Esophagus squamous epithelium (tissue), 5 donors: Measurements from ENCODE around the gene NOP9. TPM values are rescaled to one million over a fixed set of nuclear protein-coding genes. Genes with fewer than 3 reads are reported as not detected.

Experiments used
- DNase-seq: peaks from one replicate; lab custom pipeline; 2025; lab: John Stamatoyannopoulos, UW
- H3K27ac ChIP-seq, 4 donors: fragments of 200-600 bp; sonication (generic); one replicate each; pipeline ENCODE4 v1.5.1; 2016 to 2019; ENCODE audit warnings: mild to moderate bottlenecking in 1 of 4
- H3K27me3 ChIP-seq, 4 donors: fragments of 200-600 bp; sonication (generic); 1 replicate in 3 of 4; 2 replicates in 1 of 4; pipeline versions ENCODE4 v1.5.1 to v1.6.0; 2017 to 2021; ENCODE audit warnings: antibody characterized with exemption in 1 of 4
- H3K36me3 ChIP-seq, 3 donors: fragments of 200-600 bp; sonication (generic); one replicate each; pipeline ENCODE4 v1.5.1; 2016 to 2019
- H3K4me1 ChIP-seq, 3 donors: fragments of 200-600 bp; sonication (generic); one replicate each; pipeline ENCODE4 v1.5.1; 2017 to 2019
- H3K4me3 ChIP-seq, 4 donors: fragments of 200-600 bp; sonication (generic); 1 replicate in 3 of 4; 2 replicates in 1 of 4; pipeline ENCODE4 v1.5.1; 2016 to 2019; ENCODE audit warnings: mild to moderate bottlenecking in 2 of 4, moderate library complexity in 1 of 4
- H3K9me3 ChIP-seq, 3 donors: fragments of 200-600 bp; sonication (generic); one replicate each; pipeline ENCODE4 v1.5.1; 2016 to 2019
- CTCF ChIP-seq, 6 experiments: fragments of 450-650 bp in 4 of 6; fragments of 200-600 bp in 2 of 6; sonication (generic) in 2 of 6; IDR thresholded peaks; one replicate each; pipeline ENCODE4 v1.5.1; 2016 to 2019; ENCODE audit warnings: antibody characterized with exemption in 6 of 6, mild to moderate bottlenecking in 4 of 6, moderate library complexity in 4 of 6
- POLR2A ChIP-seq, 4 donors: fragments of 450-650 bp; IDR thresholded peaks; one replicate each; pipeline ENCODE4 v1.6.1; 2017; ENCODE audit warnings: antibody characterized with exemption in 4 of 4, mild to moderate bottlenecking in 4 of 4, moderate library complexity in 3 of 4
- WGBS, 2 donors: methylation state at CpG; one replicate each; pipeline ENCODE4 v1.1.5; 2018; 5-methylcytosine and 5-hydroxymethylcytosine counted together
- intact Hi-C: fragments of 100-400 bp; cut with DNase I; formaldehyde crosslinking; loops from one replicate; pipeline ENCODE4 v1.15.0; 2022
- total RNA-seq, 4 donors: library from RNA; depleted of rRNA; stranded (reverse); fragments of >200 nt; gene quantifications; one replicate each; pipeline ENCODE4 v1.1.0, GENCODE V29; 2016
- donor health status: DM: yes; HTN: yes; CAD: no.

NOP9 gene
- total RNA-seq, 4 donors from 2014 or later: 18.0 to 29.8 (median 25.0) TPM

- no peak for DNase-seq
- Histone ChIP-seq H3K9me3 (no peaks in the 10 kb centered on the region), H3K27me3 (no peaks in the 10 kb centered on the region), H3K27ac (peak overlapping the region; percentile 67 to 88 (median 78)), H3K4me3 (no peak overlapping the region), H3K4me1 (peaks cover 34 to 98% (median 53%) of the 10 kb centered on the region in 3 donors), H3K36me3 (no peaks in the 10 kb centered on the region)
- intact Hi-C loops: no loop called here
- WGBS, 2 donors: 84 to 91% methylated on average over 5 to 7 of the region's 7 CpGs
- TF ChIP-seq CTCF (IDR thresholded peaks at IDR 0.05) (no peak), POLR2A (IDR thresholded peaks at IDR 0.05) (no peak)
Measured at GRCh38 chr14:24281636-24282035, 18.0 kb upstream of the NOP9 start.

DNA sequence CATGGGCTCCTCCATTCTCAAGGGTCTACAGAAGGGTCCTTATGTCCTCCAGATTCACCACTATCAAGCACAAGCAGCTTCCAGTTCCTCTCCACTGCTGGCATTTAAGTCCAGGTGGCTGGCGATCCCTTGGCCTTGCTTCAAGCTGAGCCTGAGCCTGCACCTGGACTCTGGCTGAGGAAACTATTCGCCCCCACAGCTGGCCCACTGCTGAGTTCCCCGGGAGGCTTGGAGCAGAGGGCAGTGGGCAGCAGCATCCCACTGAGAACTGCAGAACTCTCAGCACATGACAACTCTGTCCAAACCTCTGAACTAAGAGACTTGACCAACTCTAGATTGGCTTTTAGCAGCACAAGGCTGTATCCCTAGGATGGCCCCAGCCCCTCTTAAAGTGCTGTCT lies 16.9 kb upstream of the NOP9 start:
- peak overlapping the region in 1 of 4 donors; percentile 16 for H3K27ac ChIP-seq
- no peaks in the 10 kb centered on the region for H3K9me3 ChIP-seq
- no peak for DNase-seq
- no peak overlapping the region for H3K4me3 ChIP-seq
- no peaks in the 10 kb centered on the region for H3K27me3 ChIP-seq
- TF ChIP-seq CTCF (IDR thresholded peaks at IDR 0.05) (no peak), POLR2A (IDR thresholded peaks at IDR 0.05) (no peak)
- H3K4me1 ChIP-seq: peaks cover 34 to 97% (median 45%) of the 10 kb centered on the region in 3 donors
- no peaks in the 10 kb centered on the region for H3K36me3 ChIP-seq
- intact Hi-C loops: no loop called here
- WGBS, 2 donors: no CpG with 5 or more reads among the region's 3 CpGs

DNA sequence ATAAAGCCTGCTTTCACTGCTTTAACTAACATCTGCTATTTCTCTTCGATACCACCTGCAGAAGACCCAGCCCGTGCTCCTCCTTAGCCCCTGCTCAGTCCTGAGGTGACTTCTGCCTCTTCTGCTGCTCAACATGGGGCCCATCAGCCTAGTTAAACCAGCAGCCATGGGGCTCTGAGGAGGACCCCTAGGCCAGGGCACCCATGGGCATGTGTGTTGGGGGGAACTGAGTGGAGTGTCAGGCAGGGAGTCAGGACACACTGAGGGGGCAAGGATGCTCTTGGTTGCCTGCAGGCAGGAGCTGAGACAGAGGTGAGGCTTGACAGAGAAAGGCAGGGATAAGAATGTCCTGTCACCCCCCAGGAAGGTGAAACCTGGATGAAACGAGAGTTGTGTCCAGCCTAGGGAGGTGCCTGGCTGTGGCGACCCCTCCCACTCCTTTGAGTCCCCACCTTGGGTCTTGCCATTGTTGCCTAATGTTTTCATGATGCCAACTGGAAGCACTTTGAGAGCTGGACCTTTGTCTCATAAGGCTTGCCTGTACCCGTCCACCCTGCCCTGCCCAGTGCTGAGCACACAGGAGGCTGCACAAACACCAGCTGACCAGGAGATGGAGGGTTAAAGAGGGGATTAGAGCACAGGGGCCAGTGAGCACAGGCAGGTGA lies 15.7 kb upstream of the NOP9 start:
- Histone ChIP-seq H3K4me1 (peaks cover 30 to 85% (median 36%) of the 10 kb centered on the region in 3 donors), H3K4me3 (no peak overlapping the region), H3K27me3 (no peaks in the 10 kb centered on the region), H3K36me3 (peaks cover 0 to 6% (median 0%) of the 10 kb centered on the region in 3 donors), H3K9me3 (no peaks in the 10 kb centered on the region), H3K27ac (peak overlapping the region in 3 of 4 donors; percentile 43 to 76 (median 67))
- intact Hi-C loops: no loop called here
- WGBS, 2 donors: 87% methylated on average over 4 of the region's 5 CpGs; no CpG with 5 or more reads in 1 of the 2 donors
- DNase-seq: no peak
- TF ChIP-seq CTCF (IDR thresholded peaks at IDR 0.05): no peak
- no peak for TF ChIP-seq POLR2A (IDR thresholded peaks at IDR 0.05)

DNA sequence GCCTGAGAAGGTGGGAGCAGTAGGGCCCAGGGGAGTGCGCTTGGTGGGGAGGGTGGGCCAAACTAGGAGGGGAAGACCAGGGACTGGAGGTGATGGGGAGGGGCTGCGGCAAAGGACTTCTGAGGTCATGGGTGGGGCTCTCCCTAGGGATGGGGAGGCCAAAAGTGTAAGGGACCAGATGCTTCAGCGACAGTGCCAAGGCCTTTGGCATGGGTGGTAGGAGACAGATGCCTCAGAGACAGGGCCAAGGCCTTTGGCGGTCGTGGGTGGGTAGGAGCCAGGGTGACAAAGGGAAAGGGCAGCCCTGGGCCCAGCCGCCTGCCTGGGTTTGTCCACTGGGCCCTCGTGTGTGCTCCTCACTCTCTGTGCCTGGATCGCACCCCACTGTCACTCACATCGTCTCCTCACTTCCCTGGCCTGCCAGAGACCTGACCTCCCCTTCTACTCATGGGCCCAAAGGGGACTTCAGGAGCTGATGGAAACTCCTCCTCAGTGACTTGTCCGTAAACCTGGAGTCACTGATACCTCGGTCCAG lies 15.1 kb upstream of the NOP9 start:
- intact Hi-C loops: no loop called here
- peak overlapping the region; percentile 21 to 76 (median 55) for H3K27ac ChIP-seq
- H3K27me3 ChIP-seq: no peaks in the 10 kb centered on the region
- H3K4me3 ChIP-seq: no peak overlapping the region
- H3K9me3 ChIP-seq: no peaks in the 10 kb centered on the region
- no peak for DNase-seq
- TF ChIP-seq CTCF (IDR thresholded peaks at IDR 0.05): no peak
- no peak for TF ChIP-seq POLR2A (IDR thresholded peaks at IDR 0.05)
- 71 to 72% methylated on average over 10 to 11 of the region's 11 CpGs for WGBS, 2 donors
- peaks cover 24 to 78% (median 31%) of the 10 kb centered on the region in 3 donors for H3K4me1 ChIP-seq
- H3K36me3 ChIP-seq: peaks cover 0 to 13% (median 2%) of the 10 kb centered on the region in 3 donors

DNA sequence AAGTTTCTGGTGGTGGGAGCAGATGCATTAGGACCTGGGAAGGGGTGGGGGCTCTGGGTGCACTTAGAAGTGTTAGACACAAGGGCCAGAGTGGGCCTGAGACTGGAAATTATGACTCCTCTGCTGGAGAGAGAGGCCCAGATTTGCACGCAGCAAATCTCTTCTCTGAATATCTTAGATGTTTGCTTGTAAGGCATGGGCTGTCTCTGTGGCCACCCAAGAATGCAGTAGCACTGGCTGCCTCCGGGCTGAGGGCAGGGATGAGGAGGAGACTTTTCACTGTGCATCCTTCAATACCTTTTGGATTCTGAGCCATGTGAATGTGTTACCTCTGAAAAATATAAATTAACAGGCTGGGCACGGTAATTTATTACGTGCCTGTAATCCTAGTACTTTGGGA lies 14.3 kb upstream of the NOP9 start:
- Histone ChIP-seq H3K27me3 (no peaks in the 10 kb centered on the region), H3K9me3 (no peaks in the 10 kb centered on the region), H3K36me3 (peaks cover 2 to 20% (median 7%) of the 10 kb centered on the region in 3 donors), H3K4me1 (peaks cover 17 to 71% (median 24%) of the 10 kb centered on the region in 3 donors), H3K27ac (peak overlapping the region; percentile 21 to 76 (median 55)), H3K4me3 (no peak overlapping the region)
- DNase-seq: no peak
- TF ChIP-seq CTCF (IDR thresholded peaks at IDR 0.05) (no peak), POLR2A (IDR thresholded peaks at IDR 0.05) (no peak)
- WGBS, 2 donors: 38 to 60% methylated on average over 3 to 4 of the region's 4 CpGs
- intact Hi-C loops: no loop called here
